MCF 10A (cell line): ENCODE results near the gene CDK17. TPM values are rescaled to one million over a fixed set of nuclear protein-coding genes. Genes with fewer than 3 reads are reported as not detected.

ENCODE experiments used
- BruUV-seq: library from RNA; stranded (reverse); fragments of 400-500 nt; replicated peaks from 2 replicates; lab custom pipeline; 2021; lab: Mats Ljungman, UMichigan
- CTCF ChIA-PET: fragments of 300-600 bp; sonication (Branson Sonifier 250); formaldehyde crosslinking; extraction: SDS; loops from one replicate; lab custom pipeline; 2021; ENCODE audit warnings: antibody characterized with exemption, inconsistent platforms; lab: Yijun Ruan, JAX
- POLR2A ChIA-PET: fragments of 300-600, 350-650 bp; sonication (Branson Sonifier 250); formaldehyde crosslinking; extraction: SDS; loops from one replicate; lab custom pipeline; 2020; ENCODE audit warnings: antibody characterized with exemption, inconsistent platforms; lab: Yijun Ruan, JAX
- DNase-seq: peaks from one replicate; pipeline ENCODE4 v3.0.0-alpha.2; 2018; ENCODE audit not compliant: unreplicated experiment
- H3K27ac Mint-ChIP-seq: one replicate; pipeline ENCODE4 v1.8.0; 2022; ENCODE audit warnings: mild to moderate bottlenecking, low read depth, mixed read lengths; ENCODE audit not compliant: unreplicated experiment
- H3K27me3 Mint-ChIP-seq: one replicate; pipeline ENCODE4 v1.8.0; 2022; ENCODE audit warnings: mixed read lengths; ENCODE audit not compliant: insufficient read depth, unreplicated experiment
- H3K36me3 Mint-ChIP-seq: one replicate; pipeline ENCODE4 v1.8.0; 2022; ENCODE audit warnings: mild to moderate bottlenecking, moderate library complexity, mixed read lengths; ENCODE audit not compliant: insufficient read depth, unreplicated experiment
- H3K4me1 Mint-ChIP-seq: one replicate; pipeline ENCODE4 v1.8.0; 2022; ENCODE audit warnings: mixed read lengths; ENCODE audit not compliant: insufficient read depth, unreplicated experiment
- H3K4me3 Mint-ChIP-seq: one replicate; pipeline ENCODE4 v1.8.0; 2022; ENCODE audit warnings: mild to moderate bottlenecking, moderate library complexity, mixed read lengths; ENCODE audit not compliant: unreplicated experiment
- H3K9me3 Mint-ChIP-seq: one replicate; pipeline ENCODE4 v1.8.0; 2022; ENCODE audit warnings: mixed read lengths; ENCODE audit not compliant: unreplicated experiment
- intact Hi-C: fragments of 100-400 bp; cut with micrococcal nuclease; formaldehyde crosslinking; loops from 2 replicates; pipeline ENCODE4 v1.14.1; 2022
- total RNA-seq: library from RNA; stranded (reverse); gene quantifications from 2 replicates; pipeline ENCODE4 v1.2.3, GENCODE V29; 2022
- TF ChIP-seq, protein P1 (sequence below): fragments of 200-600 bp; IDR thresholded peaks from one replicate; pipeline ENCODE4 v1.8.0; 2022; ENCODE audit warnings: antibody characterized with exemption, mild to moderate bottlenecking; ENCODE audit not compliant: unreplicated experiment

CDK17 gene
- total RNA-seq, 1 experiment from 2014 or later: 49.8 TPM

DNA sequence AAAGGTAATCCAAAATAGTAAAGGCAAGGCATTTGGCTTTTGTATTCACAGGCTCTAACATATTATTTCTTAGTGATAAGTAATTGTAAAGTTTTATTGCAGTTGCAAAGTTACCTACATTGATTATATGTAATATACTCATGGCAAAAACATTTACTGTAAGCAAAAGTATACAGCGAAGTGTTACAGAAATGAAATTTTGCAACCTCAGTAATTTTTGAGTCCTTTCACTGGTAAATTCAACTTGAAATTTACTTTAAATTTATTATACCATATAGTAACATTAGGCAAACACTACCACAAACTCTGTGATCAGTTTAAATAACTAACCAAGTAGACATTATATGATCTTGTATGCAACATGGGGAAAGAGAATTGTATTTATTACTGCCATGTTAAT, 89.0 kb downstream of the CDK17 start:
- no peak overlapping the region for H3K4me3 Mint-ChIP-seq
- no peak overlapping the region for H3K27ac Mint-ChIP-seq
- TF ChIP-seq, protein P1, sequence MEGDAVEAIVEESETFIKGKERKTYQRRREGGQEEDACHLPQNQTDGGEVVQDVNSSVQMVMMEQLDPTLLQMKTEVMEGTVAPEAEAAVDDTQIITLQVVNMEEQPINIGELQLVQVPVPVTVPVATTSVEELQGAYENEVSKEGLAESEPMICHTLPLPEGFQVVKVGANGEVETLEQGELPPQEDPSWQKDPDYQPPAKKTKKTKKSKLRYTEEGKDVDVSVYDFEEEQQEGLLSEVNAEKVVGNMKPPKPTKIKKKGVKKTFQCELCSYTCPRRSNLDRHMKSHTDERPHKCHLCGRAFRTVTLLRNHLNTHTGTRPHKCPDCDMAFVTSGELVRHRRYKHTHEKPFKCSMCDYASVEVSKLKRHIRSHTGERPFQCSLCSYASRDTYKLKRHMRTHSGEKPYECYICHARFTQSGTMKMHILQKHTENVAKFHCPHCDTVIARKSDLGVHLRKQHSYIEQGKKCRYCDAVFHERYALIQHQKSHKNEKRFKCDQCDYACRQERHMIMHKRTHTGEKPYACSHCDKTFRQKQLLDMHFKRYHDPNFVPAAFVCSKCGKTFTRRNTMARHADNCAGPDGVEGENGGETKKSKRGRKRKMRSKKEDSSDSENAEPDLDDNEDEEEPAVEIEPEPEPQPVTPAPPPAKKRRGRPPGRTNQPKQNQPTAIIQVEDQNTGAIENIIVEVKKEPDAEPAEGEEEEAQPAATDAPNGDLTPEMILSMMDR: no peak
- H3K27me3 Mint-ChIP-seq: no peaks in the 10 kb centered on the region
- H3K36me3 Mint-ChIP-seq: peaks cover 38% of the 10 kb centered on the region
- intact Hi-C loops: no loop called here
- ChIA-PET POLR2A (interaction anchor here (1.1 kb wide), 1 partner anchor 54 kb away, joined by 3 read pairs; no protein-coding TSS in a partner anchor), CTCF (interaction anchor here (0.6 to 2.7 kb wide), 2 partner anchors 95 to 205 kb away, joined by 3 to 6 read pairs; no protein-coding TSS in a partner anchor)
- no TSS peak for BruUV-seq
- H3K4me1 Mint-ChIP-seq: no peaks in the 10 kb centered on the region
- DNase-seq: no peak
- H3K9me3 Mint-ChIP-seq: no peaks in the 10 kb centered on the region

DNA sequence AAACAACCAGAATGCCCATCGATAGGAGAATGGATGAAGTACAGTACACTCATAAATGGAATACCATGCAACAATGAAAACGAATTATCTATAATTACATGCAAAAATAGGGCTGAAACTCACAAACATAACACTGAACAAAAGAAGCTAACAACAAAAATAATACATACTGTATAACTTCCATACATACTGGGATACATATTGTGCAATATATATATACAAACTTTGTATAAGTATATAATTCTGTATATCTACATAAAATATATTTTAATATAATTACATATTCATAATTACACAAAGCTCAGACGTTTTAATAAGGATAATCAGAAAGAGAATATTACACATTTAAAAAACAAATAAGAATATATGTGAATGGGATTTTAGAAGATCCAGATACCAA, 90.2 kb downstream of the CDK17 start:
- DNase-seq: no peak
- TF ChIP-seq, protein P1: no peak
- ChIA-PET POLR2A (interaction anchor here (0.7 to 0.9 kb wide), 3 partner anchors 18 to 90 kb away, joined by 3 to 4 read pairs (median 3); partner anchors contain the start of gene CDK17), CTCF (no interaction called here)
- Mint-ChIP-seq H3K27ac (no peak overlapping the region), H3K4me1 (no peaks in the 10 kb centered on the region), H3K4me3 (no peak overlapping the region), H3K36me3 (peaks cover 38% of the 10 kb centered on the region), H3K27me3 (no peaks in the 10 kb centered on the region), H3K9me3 (no peaks in the 10 kb centered on the region)
- BruUV-seq: no TSS peak
- intact Hi-C loops: no loop called here

DNA sequence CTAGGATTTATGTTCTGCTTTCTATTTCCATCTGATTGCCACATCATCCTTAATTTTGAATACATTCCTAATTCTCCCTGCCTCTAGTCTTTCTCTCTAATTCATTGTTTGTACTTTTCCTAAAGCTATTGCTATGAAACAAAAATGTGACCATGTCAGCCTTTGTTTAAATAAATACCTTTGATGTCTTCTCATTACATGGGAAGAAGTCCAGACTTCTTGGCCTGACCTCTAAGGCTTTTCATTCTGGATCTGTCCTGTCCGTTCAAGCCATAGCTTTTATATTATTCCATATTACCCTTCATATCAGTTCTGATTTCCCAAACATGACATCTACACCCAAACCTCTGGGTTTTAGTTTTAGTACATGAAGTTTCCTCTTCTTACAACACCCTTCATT, 91.4 kb downstream of the CDK17 start:
- H3K36me3 Mint-ChIP-seq: peaks cover 38% of the 10 kb centered on the region
- TF ChIP-seq, protein P1: no peak
- TSS peak; percentile 18 for BruUV-seq
- no peaks in the 10 kb centered on the region for H3K9me3 Mint-ChIP-seq
- ChIA-PET CTCF (interaction anchor here (1.1 kb wide), 1 partner anchor 72 kb away, joined by 5 read pairs; no protein-coding TSS in a partner anchor), POLR2A (interaction anchor here (0.8 to 0.9 kb wide), 2 partner anchors 65 to 92 kb away, joined by 3 read pairs; partner anchors contain the start of gene CDK17)
- H3K4me1 Mint-ChIP-seq: no peaks in the 10 kb centered on the region
- DNase-seq: no peak
- no peak overlapping the region for H3K27ac Mint-ChIP-seq
- no peak overlapping the region for H3K4me3 Mint-ChIP-seq
- no peaks in the 10 kb centered on the region for H3K27me3 Mint-ChIP-seq
- intact Hi-C loops: no loop called here

DNA sequence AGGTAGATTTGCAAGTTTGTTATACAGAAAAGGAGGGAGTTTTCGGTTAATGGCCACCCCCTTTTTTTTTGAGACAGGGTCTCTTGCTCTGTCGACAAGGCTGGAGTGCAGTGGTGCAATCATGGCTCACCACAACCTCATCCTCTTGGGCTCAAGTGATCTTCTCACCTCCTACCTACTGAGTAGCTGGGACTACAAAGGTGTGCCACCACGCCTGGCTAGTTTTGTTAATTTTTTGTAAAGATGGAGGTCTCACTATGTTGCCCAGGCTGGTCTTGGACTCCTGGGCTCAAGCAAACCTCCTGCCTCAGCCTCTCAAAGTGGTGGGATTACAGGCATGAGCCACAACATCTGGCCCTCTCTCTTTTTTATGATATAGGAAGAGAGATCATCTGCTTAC, 94.6 kb downstream of the CDK17 start:
- BruUV-seq: no TSS peak
- TF ChIP-seq, protein P1: no peak
- DNase-seq: no peak

More for the DNA sequence above, 94.6 kb downstream of the CDK17 start:
- ChIA-PET CTCF (interaction anchor here (0.6 kb wide), 1 partner anchor 131 kb away, joined by 3 read pairs; no protein-coding TSS in a partner anchor), POLR2A (no interaction called here)
- no peak overlapping the region for H3K27ac Mint-ChIP-seq
- H3K9me3 Mint-ChIP-seq: no peaks in the 10 kb centered on the region
- no peaks in the 10 kb centered on the region for H3K4me1 Mint-ChIP-seq
- H3K4me3 Mint-ChIP-seq: no peak overlapping the region
- no peaks in the 10 kb centered on the region for H3K27me3 Mint-ChIP-seq
- peaks cover 32% of the 10 kb centered on the region for H3K36me3 Mint-ChIP-seq
- intact Hi-C loops: no loop called here
